ENCODE measurements around the gene UPK3A.

The UPK3A gene

DNA sequence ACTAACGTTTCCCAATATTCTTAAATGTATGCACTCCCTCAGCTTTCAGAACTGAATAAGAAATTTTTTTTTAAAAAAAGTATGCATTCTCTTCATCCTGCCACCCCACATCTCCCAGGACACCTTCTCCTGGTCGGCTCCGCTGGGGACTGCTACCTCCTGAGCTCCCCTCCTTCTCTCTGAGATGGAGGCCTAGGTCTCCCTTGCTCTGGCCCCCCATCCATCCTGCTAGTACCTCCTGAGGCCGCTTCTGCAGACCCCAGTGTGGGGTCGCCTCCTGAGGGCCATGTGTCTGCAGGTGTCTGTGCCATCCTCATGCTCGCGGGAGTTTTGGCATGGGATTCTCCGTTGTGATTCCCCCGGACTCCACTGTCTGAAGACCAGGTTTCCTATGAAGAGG, 52.8 kb downstream of the UPK3A start:
- TF ChIP-seq, protein P1, sequence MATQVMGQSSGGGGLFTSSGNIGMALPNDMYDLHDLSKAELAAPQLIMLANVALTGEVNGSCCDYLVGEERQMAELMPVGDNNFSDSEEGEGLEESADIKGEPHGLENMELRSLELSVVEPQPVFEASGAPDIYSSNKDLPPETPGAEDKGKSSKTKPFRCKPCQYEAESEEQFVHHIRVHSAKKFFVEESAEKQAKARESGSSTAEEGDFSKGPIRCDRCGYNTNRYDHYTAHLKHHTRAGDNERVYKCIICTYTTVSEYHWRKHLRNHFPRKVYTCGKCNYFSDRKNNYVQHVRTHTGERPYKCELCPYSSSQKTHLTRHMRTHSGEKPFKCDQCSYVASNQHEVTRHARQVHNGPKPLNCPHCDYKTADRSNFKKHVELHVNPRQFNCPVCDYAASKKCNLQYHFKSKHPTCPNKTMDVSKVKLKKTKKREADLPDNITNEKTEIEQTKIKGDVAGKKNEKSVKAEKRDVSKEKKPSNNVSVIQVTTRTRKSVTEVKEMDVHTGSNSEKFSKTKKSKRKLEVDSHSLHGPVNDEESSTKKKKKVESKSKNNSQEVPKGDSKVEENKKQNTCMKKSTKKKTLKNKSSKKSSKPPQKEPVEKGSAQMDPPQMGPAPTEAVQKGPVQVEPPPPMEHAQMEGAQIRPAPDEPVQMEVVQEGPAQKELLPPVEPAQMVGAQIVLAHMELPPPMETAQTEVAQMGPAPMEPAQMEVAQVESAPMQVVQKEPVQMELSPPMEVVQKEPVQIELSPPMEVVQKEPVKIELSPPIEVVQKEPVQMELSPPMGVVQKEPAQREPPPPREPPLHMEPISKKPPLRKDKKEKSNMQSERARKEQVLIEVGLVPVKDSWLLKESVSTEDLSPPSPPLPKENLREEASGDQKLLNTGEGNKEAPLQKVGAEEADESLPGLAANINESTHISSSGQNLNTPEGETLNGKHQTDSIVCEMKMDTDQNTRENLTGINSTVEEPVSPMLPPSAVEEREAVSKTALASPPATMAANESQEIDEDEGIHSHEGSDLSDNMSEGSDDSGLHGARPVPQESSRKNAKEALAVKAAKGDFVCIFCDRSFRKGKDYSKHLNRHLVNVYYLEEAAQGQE (IDR thresholded peaks at IDR 0.05; ENCODE audit: insufficient read depth in 1 of 2, low read depth in 2 of 2, low read length in 2 of 2), result no peak

DNA sequence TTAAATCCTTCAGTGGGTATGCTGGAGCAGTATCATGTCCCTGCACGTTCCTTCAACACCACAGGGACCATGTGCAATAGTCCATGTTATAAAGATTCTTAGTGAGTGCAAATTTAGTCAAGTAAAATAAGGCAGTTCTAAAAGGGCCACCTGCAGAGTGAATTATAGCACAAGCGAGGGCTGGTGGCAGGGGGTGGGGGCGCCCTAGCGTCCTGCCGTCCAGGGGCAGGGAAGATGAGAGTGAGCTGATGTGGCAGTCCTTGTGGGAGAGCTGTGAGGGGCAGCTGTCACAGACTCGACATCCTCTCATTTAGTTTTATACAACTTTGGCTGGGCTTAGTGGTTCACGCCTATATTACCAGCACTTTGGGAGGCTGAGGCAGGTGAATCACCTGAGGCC, 54.0 kb downstream of the UPK3A start:
- TF ChIP-seq POLR2AphosphoS5 (IDR thresholded peaks at IDR 0.05; ENCODE audit: low read depth, low read length), result no peak
- TF ChIP-seq TAF1 (IDR thresholded peaks at IDR 0.05; ENCODE audit: borderline replicate concordance, insufficient read depth, low read length), result no peak

DNA sequence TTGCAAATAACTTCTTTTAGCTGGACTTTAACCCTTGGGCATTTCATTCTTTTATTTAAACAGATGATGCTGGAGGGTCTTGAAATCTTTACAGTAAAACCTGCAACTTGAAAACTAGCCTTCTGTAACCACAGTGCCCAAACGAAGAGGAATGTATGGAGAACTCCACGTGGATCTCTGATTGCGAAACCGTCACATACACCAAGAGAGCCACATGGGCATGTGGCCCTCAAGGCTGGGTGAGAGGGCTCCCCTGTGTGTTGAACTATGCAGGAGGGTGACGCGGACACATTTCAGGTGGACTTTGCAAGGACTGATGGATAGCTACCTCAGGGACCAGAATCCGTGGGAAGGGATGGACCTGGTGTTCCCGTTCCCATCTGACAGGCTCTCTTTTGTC, 55.6 kb downstream of the UPK3A start:
- TF ChIP-seq POLR2AphosphoS5 (IDR thresholded peaks at IDR 0.05; ENCODE audit: low read depth, low read length), result no peak

DNA sequence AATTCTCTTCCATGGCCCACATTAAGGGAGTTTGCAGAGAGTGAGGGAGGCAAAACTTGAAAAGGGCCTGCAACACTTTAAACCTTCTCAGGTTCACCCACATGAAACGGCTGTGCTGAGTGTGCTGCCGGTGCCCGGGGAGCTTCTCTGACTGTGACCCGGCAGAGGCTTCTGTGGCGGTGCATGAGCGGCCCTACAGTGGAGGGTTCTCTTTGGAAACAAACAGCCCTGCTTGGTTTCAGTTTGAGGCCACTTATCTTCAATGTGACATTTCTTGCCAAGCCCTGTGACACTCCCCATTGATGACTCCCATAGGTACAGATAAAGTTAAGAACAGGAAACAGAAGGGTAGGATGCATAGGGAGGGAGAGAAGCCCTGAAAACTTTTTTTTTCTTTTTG, 56.7 kb downstream of the UPK3A start:
- TF ChIP-seq, protein P1 (IDR thresholded peaks at IDR 0.05; ENCODE audit: insufficient read depth in 1 of 2, low read depth in 2 of 2, low read length in 2 of 2), result no peak

DNA sequence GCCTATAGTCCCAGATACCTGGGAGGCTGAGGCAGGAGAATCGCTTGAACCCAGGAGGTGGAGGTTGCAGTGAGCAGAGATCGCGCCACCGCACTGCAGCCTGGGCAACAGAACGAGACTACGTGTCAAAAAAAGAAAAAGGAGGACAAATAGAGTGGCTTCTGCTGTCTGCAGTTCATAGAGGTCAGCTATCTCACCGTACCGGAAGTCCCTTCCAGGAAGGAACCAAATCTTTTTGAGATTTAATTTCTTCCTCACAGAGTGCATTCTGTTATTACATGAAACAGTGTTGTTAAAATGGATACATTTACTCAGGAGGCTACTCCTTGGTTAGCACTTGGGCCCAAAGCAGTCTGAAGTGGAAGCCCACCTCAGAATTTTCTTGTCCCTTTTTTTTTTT, 58.4 kb downstream of the UPK3A start:
- TF ChIP-seq TAF1 (IDR thresholded peaks at IDR 0.05; ENCODE audit: borderline replicate concordance, insufficient read depth, low read length), result no peak
- TF ChIP-seq, protein P1 (IDR thresholded peaks at IDR 0.05; ENCODE audit: insufficient read depth in 1 of 2, low read depth in 2 of 2, low read length in 2 of 2), result no peak
- no peak for TF ChIP-seq FOXP2 (optimal IDR thresholded peaks at IDR 0.05; ENCODE audit: borderline replicate concordance, extremely low read depth, extremely low read length, insufficient read depth)
- no peak for TF ChIP-seq POLR2AphosphoS5 (IDR thresholded peaks at IDR 0.05; ENCODE audit: low read depth, low read length)
- no peak for TF ChIP-seq SIN3A (IDR thresholded peaks at IDR 0.05; ENCODE audit: borderline replicate concordance, insufficient read depth, low read length)

DNA sequence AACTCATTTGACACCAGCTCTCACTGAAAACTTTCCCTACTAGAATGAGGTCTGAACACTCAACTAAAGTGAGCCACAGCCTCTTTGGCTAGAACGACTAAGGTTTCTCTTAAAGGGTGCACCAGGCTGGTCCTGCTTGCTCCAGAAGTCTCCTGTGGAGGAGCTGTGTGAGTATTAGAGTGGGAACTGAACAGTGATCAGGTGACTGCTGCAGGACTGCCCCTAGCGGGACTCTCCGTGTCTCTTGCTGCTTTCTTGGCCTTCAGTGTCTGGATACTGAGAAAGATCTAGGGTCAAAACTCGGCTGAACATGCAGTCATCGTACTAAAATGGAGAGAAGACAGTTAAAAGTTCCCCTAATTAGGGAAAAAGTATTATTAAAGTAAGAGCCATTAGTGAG, 59.6 kb downstream of the UPK3A start:
- no peak for TF ChIP-seq TAF1 (IDR thresholded peaks at IDR 0.05; ENCODE audit: borderline replicate concordance, insufficient read depth, low read length)
- TF ChIP-seq, protein P1 (IDR thresholded peaks at IDR 0.05; ENCODE audit: insufficient read depth in 1 of 2, low read depth in 2 of 2, low read length in 2 of 2), result no peak
- TF ChIP-seq FOXP2 (optimal IDR thresholded peaks at IDR 0.05; ENCODE audit: borderline replicate concordance, extremely low read depth, extremely low read length, insufficient read depth), result no peak
- no peak for TF ChIP-seq POLR2AphosphoS5 (IDR thresholded peaks at IDR 0.05; ENCODE audit: low read depth, low read length)
- no peak for TF ChIP-seq SIN3A (IDR thresholded peaks at IDR 0.05; ENCODE audit: borderline replicate concordance, insufficient read depth, low read length)

Measured in PFSK-1 (cell line).